Heart right ventricle (tissue), 16 donors: Measurements from ENCODE around the gene NHERF1. TPM values are rescaled to one million over a fixed set of nuclear protein-coding genes. Genes with fewer than 3 reads are reported as not detected.
A peak's percentile ranks its signal among the peaks of the same experiment; 100 is the strongest.

Experiments used
- ATAC-seq, 8 donors: fragments of 200-7000 bp; cut with Tn5 transposase; one replicate each; pipeline ENCODE4 v1.9.1; 2020; ENCODE audit warnings: mild to moderate bottlenecking in 8 of 8, moderate library complexity in 8 of 8, moderate number of reproducible peaks in 1 of 8
- DNase-seq, 2 donors: peaks; one replicate each; pipeline ENCODE4 v3.0.0-alpha.2; 2020
- H3K27ac ChIP-seq, 10 donors: fragments of 200-600 bp; sonication (generic) in 2 of 10; one replicate each; pipeline versions ENCODE4 v1.5.0 to v1.8.0; 2020 to 2022; ENCODE audit warnings: mild to moderate bottlenecking in 3 of 10
- H3K27me3 ChIP-seq, 7 donors: fragments of 200-600 bp; one replicate each; pipeline ENCODE4 v1.8.0; 2021 to 2022; ENCODE audit warnings: mild to moderate bottlenecking in 2 of 7
- H3K36me3 ChIP-seq, 9 donors: fragments of 200-600 bp; sonication (generic) in 1 of 9; one replicate each; pipeline versions ENCODE4 v1.5.0 to v1.8.0; 2020 to 2022; ENCODE audit warnings: mild to moderate bottlenecking in 2 of 9
- H3K4me1 ChIP-seq, 9 donors: fragments of 200-600 bp; sonication (generic) in 1 of 9; one replicate each; pipeline versions ENCODE4 v1.5.0 to v1.8.0; 2020 to 2022; ENCODE audit warnings: mild to moderate bottlenecking in 4 of 9
- H3K4me3 ChIP-seq, 10 donors: fragments of 200-600 bp; sonication (generic) in 2 of 10; one replicate each; pipeline versions ENCODE4 v1.5.0 to v1.8.0; 2020 to 2022; ENCODE audit warnings: mild to moderate bottlenecking in 7 of 10, moderate library complexity in 2 of 10
- H3K9me3 ChIP-seq, 11 donors: fragments of 200-600 bp in 10 of 11; sonication (generic) in 2 of 11; one replicate each; pipeline versions ENCODE4 v1.5.0 to v1.8.0; 2013 to 2022; ENCODE audit warnings: mild to moderate bottlenecking in 2 of 11, control low read depth in 1 of 11, moderate library complexity in 1 of 11
- WGBS, 2 donors: extraction: QIAGEN DNeasy Blood & Tissue Kit; methylation state at CpG; one replicate each; pipeline ENCODE4 v1.1.7; 2013; ENCODE audit warnings: inconsistent platforms in 1 of 2; 5-methylcytosine and 5-hydroxymethylcytosine counted together
- intact Hi-C, 10 donors: fragments of 100-400 bp; cut with DNase I; formaldehyde crosslinking; loops; one replicate each; pipeline versions ENCODE4 v1.11.1 to v1.14.2; 2022
- polyA plus RNA-seq, 2 donors: library from polyadenylated mRNA; stranded (reverse); fragments of 200-250 nt; gene quantifications; one replicate each; pipeline ENCODE4 v1.2.3, GENCODE V29; 2013
- total RNA-seq, 10 donors: library from RNA; stranded (reverse); fragmentation: NEBNext Ultra II Directional in 3 of 10; extraction: Animal tissue kit (Norgen Biotek cat#: 25700) in 3 of 10; gene quantifications; one replicate each; pipeline versions ENCODE4 v1.2.1 to v1.2.4, GENCODE V29; 2021 to 2023
- TF ChIP-seq, protein P1 (sequence below), 9 donors: fragments of 200-600 bp; sonication (generic) in 2 of 9; IDR thresholded peaks; one replicate each; pipeline versions ENCODE4 v1.5.0 to v1.8.0; 2021 to 2022; ENCODE audit warnings: antibody characterized with exemption in 9 of 9, mild to moderate bottlenecking in 5 of 9, moderate library complexity in 1 of 9
- donor health status: Arrhythmogenic right ventricular cardiomyopathy.
- donor health status: ischemic (EF 13 %, LVEDD 7.1; RV severe dilation, severe dysfunction).
- donor health status: healthy with polysubstance abuse.
- donor health status: DM: no; HTN: yes; CAD: no.
- donor health status: DM: no; HTN: no; CAD: no.
- donor health status: ischemic (EF 25% LVEDD 6.9; RV normal size, moderate dysfunction).
- donor health status: ischemic (EF 25% LVEDD 5.7; RV mildly dilated, moderate dysfunction).
- donor health status: healthy.
- donor health status: DM: yes; HTN: yes; CAD: no.
- donor health status: Ischemic cardiomyopathy.
- donor health status: ischemic (EF 35%, LVEDD 5.7; RV mildly dilated, moderate dysfunction).
- donor health status: nonischemic (EF 11% LVEDD 7.7; RV severe dilation, severe dysfunction).
- donor health status: DM: yes; HTN: yes; CAD: no.
- donor health status: PGD.
- donor health status: ischemic (EF 29% LVEDD 5.4; RV normal size, mild dysfunction).
- donor health status: nonischemic (EF 23%, LVEDD 6.1; RV moderate dilation, normal function).

Gene NHERF1
- total and polyA plus RNA-seq, 12 donors: 6.7 to 33.4 (median 12.7) TPM

DNA sequence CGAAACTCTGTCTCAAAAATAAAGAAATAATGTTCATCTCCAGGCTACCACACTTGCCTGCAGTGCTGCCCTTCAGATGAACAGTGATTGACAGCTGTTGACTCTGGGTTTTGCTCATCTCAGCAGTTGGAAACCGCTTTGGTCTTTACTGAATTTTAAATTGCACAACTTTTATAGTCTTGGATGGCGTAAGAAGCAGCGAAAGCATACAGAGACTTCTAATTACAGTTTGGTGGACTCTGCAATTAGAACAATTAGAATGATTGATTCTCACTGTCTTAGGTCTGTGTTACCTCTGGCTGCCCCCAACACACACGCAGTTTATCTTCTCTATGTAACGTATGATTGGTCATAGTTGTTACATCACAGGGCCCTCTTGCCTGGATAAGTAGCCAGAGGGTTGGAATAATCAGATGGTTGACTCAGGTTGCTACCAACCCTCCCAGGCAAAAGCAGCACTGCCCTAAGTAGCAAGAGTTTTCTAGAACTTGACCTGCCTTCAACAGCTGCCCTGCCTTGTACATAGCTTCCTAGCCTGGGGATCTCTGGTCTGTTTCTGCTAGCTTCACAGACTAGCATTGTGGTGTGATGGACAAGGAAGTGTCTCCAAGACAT lies 29.6 kb downstream of the NHERF1 start:
- no peak for ATAC-seq
- Histone ChIP-seq H3K4me3 (no peak overlapping the region), H3K27ac (no peak overlapping the region), H3K36me3 (peaks cover 0 to 49% (median 5%) of the 10 kb centered on the region in 9 donors), H3K4me1 (peaks cover 4 to 73% (median 25%) of the 10 kb centered on the region in 9 donors), H3K9me3 (no peaks in the 10 kb centered on the region), H3K27me3 (no peaks in the 10 kb centered on the region)
- 86 to 88% methylated on average over 6 of the region's 6 CpGs for WGBS, 2 donors
- intact Hi-C loops: no loop called here
- no peak for DNase-seq
- TF ChIP-seq, protein P1, sequence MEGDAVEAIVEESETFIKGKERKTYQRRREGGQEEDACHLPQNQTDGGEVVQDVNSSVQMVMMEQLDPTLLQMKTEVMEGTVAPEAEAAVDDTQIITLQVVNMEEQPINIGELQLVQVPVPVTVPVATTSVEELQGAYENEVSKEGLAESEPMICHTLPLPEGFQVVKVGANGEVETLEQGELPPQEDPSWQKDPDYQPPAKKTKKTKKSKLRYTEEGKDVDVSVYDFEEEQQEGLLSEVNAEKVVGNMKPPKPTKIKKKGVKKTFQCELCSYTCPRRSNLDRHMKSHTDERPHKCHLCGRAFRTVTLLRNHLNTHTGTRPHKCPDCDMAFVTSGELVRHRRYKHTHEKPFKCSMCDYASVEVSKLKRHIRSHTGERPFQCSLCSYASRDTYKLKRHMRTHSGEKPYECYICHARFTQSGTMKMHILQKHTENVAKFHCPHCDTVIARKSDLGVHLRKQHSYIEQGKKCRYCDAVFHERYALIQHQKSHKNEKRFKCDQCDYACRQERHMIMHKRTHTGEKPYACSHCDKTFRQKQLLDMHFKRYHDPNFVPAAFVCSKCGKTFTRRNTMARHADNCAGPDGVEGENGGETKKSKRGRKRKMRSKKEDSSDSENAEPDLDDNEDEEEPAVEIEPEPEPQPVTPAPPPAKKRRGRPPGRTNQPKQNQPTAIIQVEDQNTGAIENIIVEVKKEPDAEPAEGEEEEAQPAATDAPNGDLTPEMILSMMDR (IDR thresholded peaks at IDR 0.05): no peak

DNA sequence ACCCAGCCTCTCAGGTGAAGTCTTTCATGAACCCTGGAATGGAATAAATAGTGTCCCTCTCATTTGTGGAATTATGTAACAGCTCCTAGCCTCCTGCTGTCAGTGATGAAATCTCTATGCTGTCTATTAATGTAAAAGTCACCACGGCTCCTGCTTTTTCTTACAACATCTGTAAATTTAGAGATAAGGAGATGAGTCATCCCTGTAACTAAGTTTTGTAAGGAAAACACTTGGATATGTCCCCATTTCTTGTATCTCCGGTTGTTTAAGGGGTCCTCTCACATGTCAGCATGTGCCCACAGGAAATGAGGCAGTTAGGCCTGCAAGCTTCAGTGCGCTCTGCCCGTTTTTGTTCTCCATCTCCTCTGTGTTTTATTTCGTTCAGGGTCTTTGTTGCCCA lies 30.5 kb downstream of the NHERF1 start:
- WGBS, 2 donors: 60 to 75% methylated on average over 5 of the region's 5 CpGs
- no peak overlapping the region for H3K4me3 ChIP-seq
- H3K9me3 ChIP-seq: no peaks in the 10 kb centered on the region
- H3K4me1 ChIP-seq: peaks cover 4 to 75% (median 25%) of the 10 kb centered on the region in 9 donors
- ATAC-seq (no peak), DNase-seq (no peak)
- H3K27me3 ChIP-seq: no peaks in the 10 kb centered on the region
- peaks cover 0 to 42% (median 0%) of the 10 kb centered on the region in 9 donors for H3K36me3 ChIP-seq
- H3K27ac ChIP-seq: peak overlapping the region in 1 of 10 donors; percentile 87
- TF ChIP-seq, protein P1 (IDR thresholded peaks at IDR 0.05): no peak
- intact Hi-C loops: no loop called here

DNA sequence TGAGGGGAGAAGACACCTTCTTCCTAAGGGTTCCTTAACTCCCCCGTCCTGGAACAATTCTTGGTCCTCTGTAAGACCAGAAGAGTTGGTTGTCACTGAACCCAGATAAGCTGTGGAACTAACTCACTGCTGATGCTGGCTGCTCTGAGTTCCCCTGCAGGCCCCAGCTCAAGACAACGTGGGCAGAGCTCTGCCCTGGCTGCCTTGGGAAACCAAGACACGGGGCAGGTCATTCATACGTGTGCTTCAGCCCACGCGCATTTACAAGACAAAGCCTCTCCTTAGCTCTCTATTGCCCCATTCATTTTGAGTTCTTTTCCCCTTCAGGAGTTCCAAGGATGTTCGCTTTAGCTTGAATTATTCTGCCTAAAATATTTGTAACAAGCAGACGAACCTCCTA lies 31.1 kb downstream of the NHERF1 start:
- H3K4me1 ChIP-seq: peaks cover 4 to 69% (median 23%) of the 10 kb centered on the region in 9 donors
- H3K27me3 ChIP-seq: no peaks in the 10 kb centered on the region
- TF ChIP-seq, protein P1 (IDR thresholded peaks at IDR 0.05): no peak
- no peak overlapping the region for H3K4me3 ChIP-seq
- 85 to 89% methylated on average over 8 of the region's 8 CpGs for WGBS, 2 donors
- peaks cover 0 to 39% (median 0%) of the 10 kb centered on the region in 9 donors for H3K36me3 ChIP-seq
- DNase-seq (no peak), ATAC-seq (no peak)
- intact Hi-C loops: no loop called here
- peak overlapping the region in 2 of 10 donors; percentile 15 to 87 for H3K27ac ChIP-seq
- no peaks in the 10 kb centered on the region for H3K9me3 ChIP-seq

DNA sequence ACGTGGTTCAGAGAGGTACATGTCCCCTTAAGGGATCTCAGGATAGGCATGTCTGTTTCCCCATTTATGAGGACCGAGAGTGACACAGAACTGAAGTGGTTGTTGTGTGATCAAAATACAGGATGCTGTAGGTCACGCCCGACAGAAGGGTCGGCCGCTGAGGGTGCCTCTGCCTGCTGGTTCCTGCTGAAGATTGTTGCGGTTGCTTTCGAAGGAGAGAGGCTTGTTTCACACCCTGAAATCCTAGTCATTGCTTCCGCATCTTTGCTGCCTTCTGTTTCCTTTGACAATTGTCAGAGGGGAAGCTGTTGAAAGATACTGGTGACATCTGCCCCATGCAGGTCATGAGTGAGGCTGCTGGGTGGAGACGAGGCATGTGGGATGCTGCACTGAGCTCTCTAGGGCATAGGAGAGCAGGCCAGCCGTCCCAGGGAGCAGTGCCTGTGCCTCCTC lies 31.5 kb downstream of the NHERF1 start:
- H3K4me1 ChIP-seq: peaks cover 4 to 65% (median 18%) of the 10 kb centered on the region in 9 donors
- peak overlapping the region in 2 of 10 donors; percentile 15 to 87 for H3K27ac ChIP-seq
- no peaks in the 10 kb centered on the region for H3K9me3 ChIP-seq
- WGBS, 2 donors: 67 to 77% methylated on average over 11 of the region's 11 CpGs
- DNase-seq: peak in 1 of 2 donors; percentile 38
- no peaks in the 10 kb centered on the region for H3K27me3 ChIP-seq
- TF ChIP-seq, protein P1 (IDR thresholded peaks at IDR 0.05): no peak
- H3K4me3 ChIP-seq: no peak overlapping the region
- intact Hi-C loops: loop anchor here in 3 of 10 donors (5.0 kb wide), 2 partner anchors 33 to 38 kb away; partner anchors contain the start of gene NHERF1 (in 2 of the 3)
- H3K36me3 ChIP-seq: peaks cover 0 to 39% (median 0%) of the 10 kb centered on the region in 9 donors
- peak in 6 of 8 donors; percentile 10 to 35 (median 26) for ATAC-seq
